ENCODE results near the gene MSI2.

- no peak for TF ChIP-seq CTCF (IDR thresholded peaks at IDR 0.05; ENCODE audit: insufficient read depth, low read depth, low read length)
- TF ChIP-seq EZH2 (IDR thresholded peaks at IDR 0.05; ENCODE audit: insufficient read depth, low read length): no peak
These were observed 203.1 kb downstream of the MSI2 start for GRCh38 chr17:57459286-57459915.
